ENCODE results near the gene PEX13. TPM values are rescaled to one million over a fixed set of nuclear protein-coding genes. Genes with fewer than 3 reads are reported as not detected.
A peak's percentile ranks its signal among the peaks of the same experiment; 100 is the strongest.
"Not testable (repeated sequence)": the region's sequence is repeated elsewhere in the genome, so short reads cannot be mapped to it uniquely, and the experiment has no call there.

PEX13 gene
- total RNA-seq, 1 donor from 2014 or later = 35.2 TPM

DNA sequence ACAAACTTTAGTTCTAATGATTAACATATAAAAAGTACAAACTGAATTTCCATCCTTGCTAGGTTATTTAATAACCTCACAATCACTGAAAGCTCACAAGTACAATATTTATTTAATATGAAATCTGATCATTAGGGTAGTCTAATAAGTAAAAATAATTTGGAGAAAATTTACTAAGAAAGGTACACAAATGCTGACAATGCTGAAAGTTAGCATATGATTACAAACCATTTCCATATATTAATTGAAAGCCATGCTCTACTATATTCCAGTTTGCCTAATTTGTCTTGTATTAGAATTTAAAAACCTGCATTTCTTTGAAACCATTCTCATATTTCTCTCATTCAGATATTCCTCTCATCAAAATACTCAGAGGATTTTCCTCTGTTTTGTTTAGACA, 8.2 kb upstream of the PEX13 start:
- DNase-seq = no peak

DNA sequence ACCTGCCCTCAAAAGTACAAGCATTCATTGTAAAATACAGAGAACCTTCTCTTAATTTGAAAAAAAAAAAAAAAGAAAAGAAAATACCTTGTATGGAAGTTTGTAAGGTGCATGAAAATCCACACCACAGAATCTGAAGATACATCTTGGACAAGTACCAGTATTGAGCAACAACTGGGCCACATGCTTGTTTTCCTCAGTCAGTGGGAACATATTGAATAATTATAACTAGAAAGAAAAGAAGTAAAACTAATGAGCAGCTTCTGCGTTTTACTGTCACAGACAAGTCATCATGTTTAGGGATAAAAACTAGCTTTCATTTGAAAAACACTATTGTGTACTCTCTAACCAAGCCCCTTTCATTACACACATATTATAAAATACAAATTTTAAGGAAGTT, 5.8 kb upstream of the PEX13 start:
- no peak for DNase-seq

DNA sequence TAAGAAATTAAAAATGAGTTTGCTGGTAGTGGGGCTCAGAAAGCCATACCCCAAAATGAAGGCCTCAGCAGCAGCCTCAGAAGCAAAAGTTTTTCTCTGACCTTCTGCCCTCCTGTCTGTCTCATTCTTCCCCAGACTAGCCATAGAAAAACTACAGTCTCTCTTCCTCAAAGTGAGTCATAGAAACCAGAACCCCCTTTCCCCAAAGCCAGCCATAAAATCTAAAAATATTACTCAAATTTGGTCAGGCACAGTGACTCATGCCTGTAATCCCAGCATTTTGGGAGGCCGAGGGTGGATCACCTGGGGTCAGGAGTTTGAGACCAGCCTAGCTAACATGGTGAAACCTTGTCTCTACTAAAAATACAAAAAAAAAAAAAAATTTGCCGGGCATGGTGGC, 5.2 kb upstream of the PEX13 start:
- not testable (repeated sequence) for DNase-seq

DNA sequence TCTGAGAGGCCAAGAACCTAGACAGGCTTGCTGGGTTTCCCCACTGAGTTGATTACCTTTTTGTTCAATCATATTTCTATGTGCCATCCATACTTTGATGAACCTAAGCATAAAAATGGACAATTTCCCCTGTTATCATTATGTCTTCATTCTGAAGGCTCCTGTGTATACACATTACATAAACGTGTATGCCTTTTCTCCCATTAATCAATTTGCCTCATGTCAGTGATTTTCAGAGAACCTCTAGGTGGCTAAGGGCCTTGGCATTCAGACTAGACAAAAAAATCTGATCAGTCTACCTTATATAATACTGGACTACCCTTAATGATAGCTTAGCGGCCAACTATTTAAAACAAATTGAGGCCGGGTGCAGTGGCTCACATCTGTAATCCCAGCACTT, 4.1 kb upstream of the PEX13 start:
- no peak for DNase-seq

DNA sequence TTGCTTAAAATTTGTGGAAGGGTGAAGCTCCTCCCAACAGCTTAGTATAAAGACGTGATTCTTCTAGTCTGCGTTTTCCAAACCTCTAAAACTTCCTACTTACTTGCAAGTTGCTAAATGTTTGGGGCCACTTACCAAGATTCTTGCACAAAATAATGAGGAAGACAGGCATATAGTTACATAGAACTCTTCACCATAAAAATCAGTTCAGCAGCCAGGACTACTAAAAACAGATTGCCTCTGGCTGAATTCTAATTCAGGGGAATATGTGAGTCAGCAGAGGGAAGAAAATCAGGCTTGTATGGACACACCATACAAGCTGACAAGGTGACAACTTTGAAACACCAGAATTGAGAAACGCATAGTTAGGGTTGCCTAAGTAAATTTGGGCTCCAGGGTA, 2.8 kb upstream of the PEX13 start:
- DNase-seq = no peak

DNA sequence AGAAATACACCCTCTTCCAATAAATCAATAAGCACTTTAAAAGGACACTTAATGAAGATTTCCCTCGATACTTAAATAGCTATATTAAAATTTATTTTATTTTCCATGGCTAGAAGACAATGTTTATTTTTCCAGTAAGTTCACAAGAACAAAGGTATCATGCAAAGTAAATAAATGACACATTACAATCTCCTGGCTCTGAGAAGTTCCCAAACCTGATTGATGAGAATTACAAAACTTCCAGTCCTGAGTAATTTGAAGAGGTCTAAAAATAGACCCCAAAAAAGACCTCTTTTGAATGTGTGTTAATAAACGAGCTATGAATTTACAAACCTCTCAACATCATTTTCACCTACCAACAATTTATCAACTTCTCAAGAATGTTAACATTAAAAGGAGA, 1.5 kb upstream of the PEX13 start:
- no peak for DNase-seq

DNA sequence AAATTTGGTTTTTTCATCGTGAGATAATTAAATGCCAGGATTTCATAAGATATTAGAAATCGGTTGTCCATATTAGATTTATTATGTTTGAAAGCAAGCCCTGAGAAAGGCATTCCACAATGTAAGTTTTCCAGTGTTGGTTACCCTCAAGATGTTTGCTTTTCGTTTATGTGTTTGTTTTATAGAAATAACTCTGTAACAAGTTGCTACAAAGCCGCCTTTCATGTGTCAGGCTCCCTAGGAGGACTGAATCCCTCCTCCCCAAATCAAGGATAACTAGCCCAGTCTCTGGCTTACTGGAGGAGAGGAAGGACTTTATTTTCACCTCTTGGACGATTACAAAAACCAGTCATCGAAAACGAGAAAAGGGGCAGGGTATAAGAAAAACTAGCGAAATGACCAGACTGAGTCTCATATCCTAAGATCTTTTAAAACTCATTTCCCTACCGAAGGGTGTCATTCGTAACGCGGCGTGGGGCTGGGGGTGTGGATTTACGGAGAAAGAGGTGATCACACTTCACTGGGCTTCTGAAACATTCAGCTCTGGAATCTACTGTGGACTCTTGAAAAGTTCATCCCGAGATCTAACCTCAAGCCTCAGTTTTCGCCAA, 1.0 kb upstream of the PEX13 start:
- no peak for DNase-seq

DNA sequence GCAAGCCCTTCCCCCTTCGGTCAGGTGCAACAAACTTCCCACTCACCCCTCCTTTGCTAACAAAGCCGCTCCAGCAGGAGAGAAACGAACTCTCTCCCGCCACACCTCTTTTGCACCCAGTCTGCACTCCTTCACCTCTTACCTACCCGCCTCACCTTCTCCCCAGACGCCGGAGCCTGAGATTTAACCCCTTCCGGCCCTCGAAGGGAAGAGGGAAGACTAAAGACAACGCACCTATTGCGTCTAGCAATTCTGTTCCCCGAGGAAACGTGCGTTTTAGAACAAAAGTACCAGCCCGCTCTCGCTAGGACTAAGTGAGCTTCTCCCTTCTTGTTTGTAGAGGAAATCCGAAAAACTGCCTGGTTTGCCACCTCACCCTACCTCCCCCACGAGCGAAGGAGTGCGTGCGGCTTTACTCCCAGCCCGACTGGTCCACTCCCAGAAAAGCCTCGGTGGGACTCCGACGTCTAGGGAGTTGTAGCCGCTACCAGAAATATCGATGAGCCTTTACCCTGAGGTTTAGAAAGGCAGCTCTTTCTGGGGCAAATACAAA, 441 bp upstream of the PEX13 start:
- peak; percentile 90 for DNase-seq

DNA sequence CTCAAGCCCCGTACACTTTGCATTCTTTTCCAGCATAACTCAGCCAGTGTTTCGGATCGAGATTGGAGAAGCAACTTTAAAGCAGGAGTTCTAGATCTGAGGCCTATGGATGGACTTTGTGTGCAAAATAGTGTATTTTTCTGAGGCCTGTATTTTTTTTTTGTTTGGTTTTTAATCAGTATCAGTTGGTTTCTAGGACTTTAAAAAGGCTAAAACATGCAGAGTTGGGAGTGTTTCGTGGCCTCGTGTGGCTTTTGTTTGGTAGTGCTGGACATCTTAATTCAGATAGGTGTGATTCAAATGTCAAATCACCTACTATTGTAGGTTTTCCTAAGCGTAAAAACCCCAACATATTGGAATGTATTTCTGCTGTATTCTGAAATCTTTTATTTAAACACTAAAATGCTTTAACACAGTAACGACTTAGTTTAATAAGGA, 817 bp downstream of the PEX13 start:
- DNase-seq = no peak

DNA sequence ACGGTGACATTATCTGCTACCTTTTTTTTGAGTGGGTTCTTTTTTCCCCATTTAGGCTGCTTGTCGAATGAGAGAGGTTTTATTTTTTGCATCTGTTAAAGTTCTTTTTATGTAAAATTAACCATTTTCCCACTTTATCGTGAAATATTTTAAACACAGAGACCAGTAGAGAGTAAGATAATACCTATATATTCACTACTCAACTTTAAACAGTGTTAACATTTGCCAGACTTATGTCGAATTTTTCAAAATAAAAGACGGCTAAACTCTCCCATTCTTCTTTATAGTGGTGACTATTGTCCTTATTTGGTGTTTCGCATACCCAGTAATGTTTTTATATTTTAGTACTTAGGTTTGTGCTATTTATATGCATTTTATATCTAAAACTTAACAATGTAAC, 1.3 kb downstream of the PEX13 start:
- no peak for DNase-seq

DNA sequence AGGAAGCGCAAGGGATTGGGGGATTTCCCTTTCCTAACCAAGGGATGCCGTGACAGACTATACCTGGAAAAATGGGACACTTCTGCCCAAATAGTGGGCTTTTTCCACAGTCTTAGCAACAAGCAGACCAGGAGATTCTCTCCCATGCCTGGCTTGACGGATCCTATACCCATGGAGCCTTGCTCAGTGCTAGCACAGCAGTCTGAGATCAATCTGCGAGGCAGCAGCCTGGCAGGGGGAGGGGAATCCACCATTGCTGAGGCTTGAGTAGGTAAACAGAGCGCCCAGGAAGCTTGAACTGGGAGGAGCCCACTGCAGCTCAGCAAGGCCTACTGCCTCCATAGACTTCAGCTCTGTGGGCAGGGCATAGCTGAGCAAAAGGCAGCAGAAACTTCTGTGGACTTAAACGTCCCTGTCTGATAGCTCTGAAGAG, 3.7 kb downstream of the PEX13 start:
- no peak for DNase-seq

DNA sequence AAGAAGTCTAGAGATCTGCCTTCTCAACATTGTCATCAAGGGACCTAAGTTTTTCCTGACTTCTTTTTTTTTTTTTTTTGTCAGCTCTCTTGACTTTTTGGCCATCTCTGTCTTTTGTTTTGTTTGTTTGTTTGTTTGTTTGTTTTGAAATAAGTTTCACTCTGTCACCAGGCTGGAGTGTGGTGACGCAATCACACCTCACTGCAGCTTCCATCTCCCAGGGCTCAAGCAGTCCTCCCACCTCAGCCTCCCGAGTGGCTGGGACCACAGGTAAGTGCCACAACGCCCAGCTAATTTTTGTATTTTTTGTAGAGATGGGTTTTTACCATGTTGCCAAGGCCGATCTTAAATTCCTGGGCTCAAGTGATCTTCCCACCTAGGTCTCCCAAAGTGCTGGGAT, 6.2 kb downstream of the PEX13 start:
- DNase-seq = no peak

DNA sequence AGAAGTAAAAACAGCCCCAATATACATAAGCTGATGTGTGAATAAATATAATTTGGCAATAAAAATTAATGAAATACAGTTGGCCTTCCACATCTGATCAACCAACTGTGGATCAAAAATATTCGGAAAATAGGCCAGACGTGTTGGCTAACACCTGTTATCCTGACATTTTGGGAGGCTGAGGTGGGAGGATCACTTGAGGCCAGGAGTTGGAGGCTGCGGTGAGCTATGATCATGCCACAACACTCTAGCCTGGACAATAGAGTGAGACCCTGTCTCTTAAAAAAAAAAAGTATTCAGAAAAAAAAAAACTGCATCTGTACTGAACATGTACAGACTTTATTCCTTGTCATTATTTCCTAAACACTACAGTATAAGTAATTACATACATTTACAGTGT, 12.0 kb downstream of the PEX13 start:
- no peak for DNase-seq

DNA sequence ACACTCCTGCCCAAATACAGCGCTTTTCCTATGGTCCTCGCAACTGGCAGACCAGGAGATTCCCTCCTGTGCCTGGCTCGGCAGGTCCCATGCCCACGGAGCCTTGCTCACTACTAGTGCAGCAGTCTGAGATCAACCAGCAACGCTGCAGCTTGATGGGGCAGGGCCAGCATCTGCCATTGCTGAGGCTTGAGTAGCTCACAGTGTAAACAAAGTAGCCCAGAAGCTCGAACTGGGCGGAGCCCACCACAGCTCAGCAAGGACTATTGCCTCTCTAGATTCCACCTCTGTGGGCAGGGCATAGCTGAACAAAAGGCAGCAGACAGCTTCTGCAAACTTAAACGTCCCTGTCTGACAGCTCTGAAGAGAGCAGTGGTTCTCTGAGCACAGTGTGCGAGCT, 17.1 kb downstream of the PEX13 start:
- DNase-seq = not testable (repeated sequence)

DNA sequence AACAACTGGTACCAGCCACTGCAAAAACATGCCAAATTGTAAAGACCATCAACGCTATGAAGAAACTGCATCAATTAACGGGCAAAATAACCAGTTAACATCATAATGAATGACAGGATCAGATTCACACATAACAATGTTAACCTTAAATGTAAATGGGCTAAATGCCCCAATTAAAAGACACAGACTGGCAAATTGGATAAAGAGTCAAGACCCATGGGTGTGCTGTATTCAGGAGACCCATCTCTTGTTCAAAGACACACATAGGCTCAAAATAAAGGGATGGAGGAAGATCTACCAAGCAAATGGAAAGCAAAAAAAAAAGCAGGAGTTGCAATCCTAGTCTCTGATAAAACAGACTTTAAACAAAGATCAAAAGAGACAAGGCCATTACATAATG, 19.1 kb downstream of the PEX13 start:
- not testable (repeated sequence) for DNase-seq

DNA sequence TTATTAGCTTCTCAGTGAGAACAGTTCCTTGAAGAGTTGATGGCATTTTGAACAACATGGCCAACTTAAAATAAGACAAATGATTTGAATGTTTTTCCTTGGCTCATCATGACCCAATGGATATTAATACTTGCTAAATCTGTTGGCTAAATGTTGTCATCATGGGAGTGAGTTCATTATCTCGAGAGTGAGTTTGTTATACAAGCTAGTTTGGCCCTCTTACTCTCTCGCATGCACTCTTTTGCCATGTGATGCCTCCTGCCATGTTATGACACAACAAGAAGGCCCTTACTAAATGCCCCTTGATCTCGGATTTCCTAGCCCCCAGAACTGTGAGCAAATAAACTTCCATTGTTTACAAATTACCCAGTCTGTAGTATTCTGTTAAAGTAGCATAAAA, 25.3 kb downstream of the PEX13 start:
- DNase-seq = no peak

DNA sequence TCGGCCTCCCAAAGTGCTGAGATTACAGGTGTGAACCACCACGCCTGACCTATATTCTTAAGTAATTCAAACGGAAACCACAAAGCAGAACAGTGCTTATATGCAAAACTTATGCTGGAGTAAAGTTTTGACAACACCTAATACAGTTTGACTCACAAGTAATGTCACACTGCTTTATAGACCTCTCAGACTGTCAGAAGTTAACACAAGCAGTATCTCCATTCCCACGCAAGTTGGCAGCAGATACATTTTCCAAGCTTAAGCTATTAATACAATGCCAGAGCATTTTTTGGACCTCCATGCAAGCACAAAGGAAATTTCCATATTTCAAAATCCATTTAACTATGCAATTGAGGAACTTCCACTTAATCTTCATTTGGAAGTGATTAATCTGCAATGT, 27.1 kb downstream of the PEX13 start:
- no peak for DNase-seq

DNA sequence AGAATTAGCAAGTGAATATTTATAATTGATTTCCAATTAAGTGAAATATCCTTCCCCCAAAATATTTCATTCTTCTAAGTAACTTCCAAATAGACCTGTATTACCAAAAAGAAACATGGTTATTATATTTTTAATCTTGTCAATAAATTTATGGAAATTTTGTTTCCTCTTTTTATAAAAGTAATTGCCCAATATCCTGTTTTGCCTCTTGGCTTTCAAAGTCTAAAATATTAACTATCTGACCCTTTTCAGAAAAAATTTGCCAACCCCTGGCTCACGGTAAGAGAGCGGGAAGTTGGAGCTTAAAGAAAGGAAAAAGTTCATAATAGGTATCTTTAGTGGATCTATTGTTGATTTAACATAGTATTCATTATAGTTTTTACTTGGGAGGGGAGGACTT, 27.7 kb downstream of the PEX13 start:
- no peak for DNase-seq

DNA sequence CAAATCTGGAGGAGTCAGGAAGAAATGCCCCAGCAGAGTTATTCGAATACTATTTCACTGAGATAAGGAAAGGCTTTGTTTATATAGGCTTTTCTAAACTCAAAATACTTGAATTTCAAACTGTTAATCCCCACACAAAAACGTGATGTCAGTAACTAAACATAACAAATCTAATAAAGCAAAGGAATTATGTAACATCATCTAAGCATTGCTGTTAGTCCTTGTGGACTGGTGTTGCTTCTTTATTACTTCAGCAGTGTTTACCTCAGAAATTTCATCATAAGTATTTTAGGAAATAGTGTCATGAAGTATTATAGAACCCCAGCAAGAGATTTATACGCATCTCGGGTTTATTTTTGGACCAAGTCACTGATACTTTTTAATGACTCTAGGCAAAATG, 28.5 kb downstream of the PEX13 start:
- no peak for DNase-seq

DNA sequence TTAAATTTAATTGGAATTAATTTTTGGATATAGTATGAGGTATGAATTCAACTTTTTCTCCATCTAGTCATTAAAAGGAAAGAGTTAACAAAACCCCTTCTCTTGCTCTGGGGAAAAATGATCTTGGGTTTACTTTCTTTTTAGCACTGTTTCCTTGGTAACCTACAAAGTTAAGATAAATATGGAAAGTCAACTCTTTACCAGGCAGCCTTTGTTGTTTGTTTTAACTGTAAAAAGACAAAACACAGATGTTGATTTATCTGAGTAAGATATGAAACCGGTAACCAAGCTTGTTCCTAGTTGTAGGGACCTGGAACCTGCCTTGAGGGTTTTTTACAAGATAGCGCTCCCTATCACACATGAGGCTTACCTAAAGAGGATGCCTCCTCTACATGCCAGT, 38.0 kb downstream of the PEX13 start:
- no peak for DNase-seq

DNA sequence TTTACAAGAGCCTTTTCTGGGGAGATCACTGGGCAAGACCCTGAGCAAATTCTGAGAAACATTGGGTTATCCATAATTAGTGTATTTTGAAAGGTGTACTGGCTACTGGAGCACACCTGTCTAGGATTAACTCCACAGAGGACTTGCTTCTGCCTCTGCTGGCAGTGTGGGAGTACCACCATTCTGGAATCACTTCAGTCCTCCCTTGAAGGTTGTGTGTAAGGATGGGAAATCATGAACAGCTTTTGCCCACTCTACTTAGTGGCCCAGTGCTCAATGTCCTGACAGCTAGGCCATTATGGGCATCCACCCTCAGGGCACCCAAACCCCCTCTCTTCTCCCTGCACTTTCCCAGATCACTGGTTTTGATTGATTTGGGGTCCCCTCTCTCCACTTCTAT, 40.0 kb downstream of the PEX13 start:
- DNase-seq = no peak

DNA sequence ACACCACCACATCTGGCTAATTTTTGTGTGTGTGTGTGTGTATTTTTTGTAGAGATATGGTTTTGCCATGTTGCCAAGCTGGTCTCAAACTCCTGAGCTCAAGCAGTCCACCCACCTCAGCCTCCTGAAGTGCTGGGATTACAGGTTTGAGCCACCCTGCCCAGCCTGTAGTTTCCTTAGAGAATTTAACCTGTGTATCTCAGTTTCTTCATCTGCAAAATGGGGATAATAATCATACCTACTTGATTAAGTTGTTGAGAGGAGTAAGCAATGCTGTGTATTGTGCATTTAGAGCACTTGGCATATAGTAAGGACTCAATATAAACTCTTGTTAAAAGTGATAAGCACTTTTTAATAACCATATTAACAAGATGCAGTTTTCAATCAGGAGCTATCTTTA, 41.9 kb downstream of the PEX13 start:
- DNase-seq = no peak

DNA sequence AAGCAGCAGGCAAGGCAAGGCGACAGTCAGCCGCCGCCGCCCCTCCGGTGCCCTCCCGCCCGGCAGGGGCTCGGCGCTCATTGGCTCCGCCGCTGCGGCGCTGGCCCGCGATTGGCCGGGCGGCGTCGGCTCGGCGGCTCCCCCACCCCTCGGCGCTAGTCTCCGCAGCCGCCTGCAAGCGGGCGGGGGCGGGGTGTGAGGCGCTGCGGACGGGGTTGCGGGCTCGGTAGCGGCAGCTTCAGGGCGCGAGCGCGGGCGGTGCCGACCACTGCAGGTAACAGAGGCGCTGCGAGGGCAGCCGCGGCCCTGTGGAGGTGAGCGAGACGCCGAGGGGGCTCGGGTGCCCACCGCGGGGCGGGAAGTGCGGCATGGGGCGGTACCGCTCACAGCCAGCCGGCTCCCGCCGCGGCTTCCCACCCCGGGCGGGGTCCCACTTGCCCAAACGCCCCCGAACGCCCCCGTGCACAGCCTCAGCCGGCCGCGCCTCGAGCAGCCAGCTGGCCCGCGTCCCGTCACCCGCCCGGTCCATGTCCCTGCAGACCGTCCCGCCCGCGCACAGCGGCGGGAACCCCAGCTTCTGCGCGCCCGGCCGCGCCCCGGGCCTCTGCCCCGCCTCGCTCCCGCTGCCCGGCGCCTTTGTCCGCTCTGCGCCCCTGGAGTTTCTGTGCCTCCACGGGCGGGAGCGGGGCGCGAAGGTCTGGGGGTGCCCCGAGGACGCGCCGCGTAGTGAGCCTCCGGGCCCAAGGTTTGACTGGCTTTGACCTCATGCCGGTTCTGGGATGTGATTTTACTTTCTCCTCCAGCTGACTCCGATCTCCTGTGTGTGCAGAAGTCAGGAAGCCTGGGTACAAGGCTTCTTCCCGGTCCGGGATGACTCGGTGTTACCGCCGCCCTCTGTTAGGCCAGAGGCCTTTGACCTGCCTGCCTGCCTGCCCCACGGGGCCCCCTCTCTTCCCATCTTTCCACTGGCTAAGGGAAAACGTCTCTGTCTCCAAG, 48.5 kb downstream of the PEX13 start, which contains the start of gene SANBR:
SANBR (plus strand) TSS at position 158 of the 996 bp plus-strand sequence. CDS start 4,480 bp downstream, outside the sequence.
- DNase-seq = peak; percentile 77

Data from skin of body (tissue), 2 donors.